SU-DHL-6 (cell line): Measurements from ENCODE around the gene ZNF593.

ENCODE experiments used
- CTCF ChIP-seq: fragments of 200-600 bp; sonication (generic); IDR thresholded peaks from one replicate; pipeline ENCODE4 v1.5.1; 2017; ENCODE audit warnings: antibody characterized with exemption, mild to moderate bottlenecking, low read length, moderate library complexity; ENCODE audit not compliant: insufficient read depth, poor library complexity, severe bottlenecking
- EZH2phosphoT487 ChIP-seq: fragments of 200-600 bp; sonication (generic), shearing (Covaris generic); conservative IDR thresholded peaks from 2 replicates; pipeline ENCODE4 v1.6.1; 2018; ENCODE audit warnings: mild to moderate bottlenecking, antibody characterized with exemption, low read length, moderate library complexity, mixed read lengths

GRCh38 chr1:26191739-26192138 is 22.0 kb downstream of the ZNF593 start:
- TF ChIP-seq CTCF (no peak), EZH2phosphoT487 (no peak)
